BE2C (cell line): ENCODE measurements around the gene TMEM213.

Experiments used
- DNase-seq: peaks from one replicate; pipeline ENCODE4 v3.0.0-alpha.2; 2020
- H3K27me3 ChIP-seq: fragments of 250-450 bp; sonication (Bioruptor Pico); 2 replicates; pipeline ENCODE4 v1.5.1; 2020; ENCODE audit warnings: mild to moderate bottlenecking
- H3K36me3 ChIP-seq: fragments of 250-450 bp; sonication (Bioruptor Pico); 2 replicates; pipeline ENCODE4 v1.5.1; 2020; ENCODE audit warnings: mild to moderate bottlenecking
- H3K4me1 ChIP-seq: fragments of 250-450 bp; sonication (Bioruptor Pico); 2 replicates; pipeline ENCODE4 v1.5.1; 2020
- H3K4me3 ChIP-seq: 2 replicates; pipeline ENCODE4 v1.5.1; 2011; ENCODE audit warnings: low read depth, low read length
- H3K9me3 ChIP-seq: fragments of 250-450 bp; sonication (Bioruptor Pico); 2 replicates; pipeline ENCODE4 v1.5.1; 2020
- TF ChIP-seq, protein P1 (sequence below): IDR thresholded peaks from 2 replicates; pipeline ENCODE4 v1.5.1; 2012; ENCODE audit warnings: mild to moderate bottlenecking, low read depth, low read length

Gene TMEM213

DNA sequence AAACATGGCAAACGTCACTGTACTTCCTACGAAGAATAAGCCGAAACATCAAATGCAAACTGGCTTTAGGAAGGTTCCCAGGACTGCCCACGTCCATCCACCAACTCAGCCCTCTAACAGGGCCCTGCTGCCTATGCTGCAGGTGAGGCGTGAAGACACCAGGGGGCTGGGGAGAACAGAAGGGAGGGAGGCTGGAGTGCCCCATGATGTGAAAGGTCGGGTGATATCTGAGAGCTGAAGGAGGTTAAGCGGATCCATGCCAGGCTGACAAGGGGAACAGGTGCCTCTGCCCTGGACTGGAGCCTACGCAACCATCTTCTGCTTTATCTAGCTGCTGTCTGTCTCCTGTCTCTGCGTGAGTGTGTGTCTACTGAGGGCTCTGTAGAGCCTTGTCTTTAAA, 40.4 kb downstream of the TMEM213 start:
- Histone ChIP-seq H3K36me3 (peaks cover 8% of the 10 kb centered on the region), H3K4me3 (no peak overlapping the region)
- DNase-seq: no peak

GRCh38 chr7:138842111-138842510, 44.3 kb downstream of the TMEM213 start:
- no peaks in the 10 kb centered on the region for H3K4me1 ChIP-seq
- TF ChIP-seq, protein P1, sequence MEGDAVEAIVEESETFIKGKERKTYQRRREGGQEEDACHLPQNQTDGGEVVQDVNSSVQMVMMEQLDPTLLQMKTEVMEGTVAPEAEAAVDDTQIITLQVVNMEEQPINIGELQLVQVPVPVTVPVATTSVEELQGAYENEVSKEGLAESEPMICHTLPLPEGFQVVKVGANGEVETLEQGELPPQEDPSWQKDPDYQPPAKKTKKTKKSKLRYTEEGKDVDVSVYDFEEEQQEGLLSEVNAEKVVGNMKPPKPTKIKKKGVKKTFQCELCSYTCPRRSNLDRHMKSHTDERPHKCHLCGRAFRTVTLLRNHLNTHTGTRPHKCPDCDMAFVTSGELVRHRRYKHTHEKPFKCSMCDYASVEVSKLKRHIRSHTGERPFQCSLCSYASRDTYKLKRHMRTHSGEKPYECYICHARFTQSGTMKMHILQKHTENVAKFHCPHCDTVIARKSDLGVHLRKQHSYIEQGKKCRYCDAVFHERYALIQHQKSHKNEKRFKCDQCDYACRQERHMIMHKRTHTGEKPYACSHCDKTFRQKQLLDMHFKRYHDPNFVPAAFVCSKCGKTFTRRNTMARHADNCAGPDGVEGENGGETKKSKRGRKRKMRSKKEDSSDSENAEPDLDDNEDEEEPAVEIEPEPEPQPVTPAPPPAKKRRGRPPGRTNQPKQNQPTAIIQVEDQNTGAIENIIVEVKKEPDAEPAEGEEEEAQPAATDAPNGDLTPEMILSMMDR: no peak
- no peaks in the 10 kb centered on the region for H3K27me3 ChIP-seq
- no peak overlapping the region for H3K4me3 ChIP-seq
- H3K9me3 ChIP-seq: no peaks in the 10 kb centered on the region
- no peak for DNase-seq
- H3K36me3 ChIP-seq: peaks cover 9% of the 10 kb centered on the region

More for the DNA sequence above, 40.4 kb downstream of the TMEM213 start:
- Histone ChIP-seq H3K4me1 (no peaks in the 10 kb centered on the region), H3K27me3 (no peaks in the 10 kb centered on the region), H3K9me3 (no peaks in the 10 kb centered on the region)
- TF ChIP-seq, protein P1: no peak

- Histone ChIP-seq H3K27me3 (no peaks in the 10 kb centered on the region), H3K4me3 (no peak overlapping the region), H3K9me3 (no peaks in the 10 kb centered on the region), H3K4me1 (no peaks in the 10 kb centered on the region), H3K36me3 (peaks cover 10% of the 10 kb centered on the region)
- TF ChIP-seq, protein P1: no peak
- DNase-seq: no peak
These were observed 46.1 kb downstream of the TMEM213 start for GRCh38 chr7:138843632-138844580.

DNA sequence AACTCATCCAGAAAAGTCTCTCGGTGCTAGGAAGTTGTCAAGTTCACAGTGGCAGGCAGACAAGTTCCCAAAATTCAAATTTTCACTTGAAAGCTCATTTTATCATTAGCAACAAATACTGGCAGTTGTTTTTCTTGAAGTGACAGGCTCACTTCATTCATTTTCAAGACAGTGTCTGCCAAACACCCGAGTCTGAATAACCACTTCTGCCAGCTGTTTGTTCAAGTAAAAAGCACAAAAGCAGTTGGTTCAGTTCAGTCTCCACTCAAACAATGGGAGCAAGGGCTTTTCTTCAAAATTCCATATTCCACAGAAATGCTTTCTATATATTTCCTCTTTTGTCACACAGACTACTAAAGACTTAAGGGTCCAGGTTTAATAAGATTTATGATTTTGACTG, 47.9 kb downstream of the TMEM213 start:
- Histone ChIP-seq H3K27me3 (no peaks in the 10 kb centered on the region), H3K36me3 (peaks cover 22% of the 10 kb centered on the region), H3K9me3 (no peaks in the 10 kb centered on the region), H3K4me3 (no peak overlapping the region), H3K4me1 (no peaks in the 10 kb centered on the region)
- DNase-seq: no peak
- TF ChIP-seq, protein P1: no peak

DNA sequence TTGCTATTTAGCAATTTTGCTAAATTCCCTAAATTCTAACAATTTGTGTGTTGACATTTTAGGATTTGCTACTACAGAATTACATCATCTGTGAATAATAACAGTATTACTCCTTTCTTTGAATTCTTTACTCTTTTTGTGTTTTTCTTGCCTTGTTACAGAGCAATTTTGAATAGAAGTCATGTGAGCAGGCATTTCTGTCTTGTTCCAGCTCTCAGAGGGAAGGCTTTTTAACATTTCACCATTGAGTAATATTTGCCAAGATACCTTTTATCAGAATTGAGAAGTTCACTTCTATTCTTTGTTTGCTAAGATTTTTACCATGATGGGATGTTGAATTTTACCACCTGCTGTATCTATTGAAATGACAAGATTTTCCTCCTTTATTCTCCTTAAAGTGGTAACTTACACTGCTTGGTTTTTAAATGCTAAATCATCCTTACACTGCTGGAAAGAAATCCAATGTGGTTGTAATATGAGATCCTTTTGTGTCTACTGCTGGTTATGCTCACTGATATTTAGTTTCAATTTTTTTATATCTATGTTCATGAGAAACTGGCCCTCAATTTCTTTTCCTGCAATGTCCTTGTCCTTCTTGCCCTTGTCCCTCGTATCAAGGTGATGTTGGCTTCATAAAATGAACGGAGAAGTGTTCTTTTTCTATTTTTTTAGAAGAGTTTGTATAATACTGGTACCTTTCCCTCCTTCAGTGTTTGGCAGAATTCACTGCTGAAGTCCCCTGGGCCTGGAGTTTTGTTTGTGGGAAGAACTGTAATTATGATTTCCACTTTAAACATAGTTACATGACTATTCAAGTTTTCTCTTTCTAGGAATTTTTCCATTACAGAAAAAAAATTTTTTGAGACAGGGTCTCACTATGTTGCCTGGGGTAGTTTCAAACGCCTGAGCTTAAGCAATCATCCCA, 50.5 kb downstream of the TMEM213 start:
- H3K4me1 ChIP-seq: peaks cover 4% of the 10 kb centered on the region
- no peak overlapping the region for H3K4me3 ChIP-seq
- H3K9me3 ChIP-seq: no peaks in the 10 kb centered on the region
- DNase-seq: no peak
- TF ChIP-seq, protein P1: no peak
- H3K36me3 ChIP-seq: peaks cover 25% of the 10 kb centered on the region
- no peaks in the 10 kb centered on the region for H3K27me3 ChIP-seq
